ENCODE measurements around the gene BLZF1. TPM values are rescaled to one million over a fixed set of nuclear protein-coding genes. Genes with fewer than 3 reads are reported as not detected.
A peak's percentile ranks its signal among the peaks of the same experiment; 100 is the strongest.

The BLZF1 gene
- total RNA-seq, 4 donors from 2014 or later = 25.7 to 44.6 (median 37.7) TPM

DNA sequence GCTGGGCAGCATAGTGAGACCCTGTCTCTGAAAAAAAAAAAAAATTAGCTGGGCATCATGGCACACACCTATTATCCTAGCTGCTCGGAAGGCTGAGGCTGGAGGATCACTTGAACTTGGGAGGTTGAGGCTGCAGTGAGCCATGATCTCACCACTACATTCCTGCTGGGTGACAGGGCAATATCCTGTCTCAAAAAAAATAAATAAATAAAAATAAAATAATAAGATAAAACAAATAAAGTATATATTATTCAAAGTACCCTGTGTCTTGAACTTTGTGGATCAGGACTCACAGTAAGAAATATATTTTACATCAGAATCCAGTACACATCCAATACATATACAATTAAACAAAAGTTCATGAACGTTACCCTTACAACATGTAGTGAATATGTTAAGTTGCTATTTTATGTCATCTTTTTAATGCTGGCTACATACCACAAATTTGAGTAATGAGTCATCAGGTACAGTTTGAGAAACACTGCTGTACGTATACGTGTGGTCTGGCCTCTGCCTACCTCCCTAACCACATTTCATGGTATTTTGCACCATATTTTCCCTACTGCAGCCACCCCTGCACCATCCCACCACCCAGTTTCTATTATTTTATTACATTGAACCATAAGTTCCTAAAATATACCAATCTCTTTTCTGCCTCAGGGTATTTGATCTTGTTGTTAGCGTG is 4.8 kb upstream of the BLZF1 start:
- TF ChIP-seq, protein P1, sequence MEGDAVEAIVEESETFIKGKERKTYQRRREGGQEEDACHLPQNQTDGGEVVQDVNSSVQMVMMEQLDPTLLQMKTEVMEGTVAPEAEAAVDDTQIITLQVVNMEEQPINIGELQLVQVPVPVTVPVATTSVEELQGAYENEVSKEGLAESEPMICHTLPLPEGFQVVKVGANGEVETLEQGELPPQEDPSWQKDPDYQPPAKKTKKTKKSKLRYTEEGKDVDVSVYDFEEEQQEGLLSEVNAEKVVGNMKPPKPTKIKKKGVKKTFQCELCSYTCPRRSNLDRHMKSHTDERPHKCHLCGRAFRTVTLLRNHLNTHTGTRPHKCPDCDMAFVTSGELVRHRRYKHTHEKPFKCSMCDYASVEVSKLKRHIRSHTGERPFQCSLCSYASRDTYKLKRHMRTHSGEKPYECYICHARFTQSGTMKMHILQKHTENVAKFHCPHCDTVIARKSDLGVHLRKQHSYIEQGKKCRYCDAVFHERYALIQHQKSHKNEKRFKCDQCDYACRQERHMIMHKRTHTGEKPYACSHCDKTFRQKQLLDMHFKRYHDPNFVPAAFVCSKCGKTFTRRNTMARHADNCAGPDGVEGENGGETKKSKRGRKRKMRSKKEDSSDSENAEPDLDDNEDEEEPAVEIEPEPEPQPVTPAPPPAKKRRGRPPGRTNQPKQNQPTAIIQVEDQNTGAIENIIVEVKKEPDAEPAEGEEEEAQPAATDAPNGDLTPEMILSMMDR (IDR thresholded peaks at IDR 0.05) = no peak
- no peak for TF ChIP-seq POLR2A (IDR thresholded peaks at IDR 0.05)
- Histone ChIP-seq H3K27ac (no peak overlapping the region), H3K27me3 (no peaks in the 10 kb centered on the region), H3K4me1 (peaks cover 0 to 18% (median 0%) of the 10 kb centered on the region in 3 donors), H3K9me3 (no peaks in the 10 kb centered on the region), H3K36me3 (no peaks in the 10 kb centered on the region), H3K4me3 (no peak overlapping the region)
- intact Hi-C loops (cut with DNase I) = loop anchor here (10.0 kb wide), 1 partner anchor 182 kb away; no protein-coding TSS in a partner anchor
- DNase-seq = no peak
- 47 to 55% methylated on average over 5 of the region's 5 CpGs for WGBS, 2 donors

DNA sequence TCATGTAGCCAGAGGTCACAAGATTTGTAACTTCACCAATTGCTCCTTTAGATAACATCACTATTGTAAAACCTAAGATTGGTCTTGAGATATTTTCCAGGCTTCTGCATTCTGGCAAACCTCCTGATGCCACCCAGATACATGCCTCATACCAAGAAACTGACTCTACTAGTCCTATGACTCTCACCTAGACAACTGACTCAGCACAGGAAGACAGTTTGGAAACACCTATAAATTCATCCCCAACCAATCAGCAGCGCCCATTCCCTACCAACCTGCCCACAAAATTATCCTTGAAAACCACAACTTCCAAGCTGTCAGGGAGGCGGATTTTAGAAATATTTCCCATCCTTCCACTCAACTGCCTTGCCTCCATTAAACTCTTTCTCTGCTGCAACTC is 3.0 kb upstream of the BLZF1 start:
- H3K27ac ChIP-seq = no peak overlapping the region
- intact Hi-C loops (cut with DNase I) = loop anchor here (10.0 kb wide), 1 partner anchor 180 kb away; no protein-coding TSS in a partner anchor

DNA sequence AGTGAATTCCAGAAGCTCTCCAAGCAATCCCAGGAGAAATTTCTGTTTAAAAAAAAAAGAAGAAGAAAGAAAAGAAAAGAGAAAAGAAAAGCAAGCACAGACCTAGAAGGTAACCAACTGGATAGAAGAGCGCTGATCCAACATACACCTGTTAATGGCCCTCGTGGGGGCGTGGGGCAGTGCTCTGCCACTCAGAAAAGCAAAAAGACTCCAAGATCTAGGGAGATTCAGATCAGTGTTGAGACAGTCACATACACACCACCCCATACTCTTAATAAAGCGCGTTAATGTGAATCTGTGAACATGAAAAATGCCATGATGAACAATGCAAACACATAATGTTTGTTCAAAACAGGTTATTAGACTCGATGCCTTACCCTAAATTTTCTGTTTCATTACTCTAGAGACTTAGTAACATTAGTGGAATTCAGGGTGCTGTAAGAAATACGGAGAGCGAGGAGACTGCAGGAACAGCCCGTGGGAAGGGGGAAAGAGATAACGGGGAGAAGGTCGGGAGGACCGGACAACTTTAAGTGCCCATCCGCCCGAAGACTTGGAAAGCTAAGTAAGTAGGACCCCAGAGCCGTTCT is 804 bp upstream of the BLZF1 start:
- no peaks in the 10 kb centered on the region for H3K27me3 ChIP-seq
- peak overlapping the region; percentile 55 to 82 (median 74) for H3K4me3 ChIP-seq
- no peaks in the 10 kb centered on the region for H3K9me3 ChIP-seq
- H3K27ac ChIP-seq = peak overlapping the region; percentile 2 to 93 (median 90)
- peaks cover 0 to 40% (median 4%) of the 10 kb centered on the region in 3 donors for H3K4me1 ChIP-seq
- intact Hi-C loops (cut with DNase I) = loop anchor here (10.0 kb wide), 1 partner anchor 178 kb away; no protein-coding TSS in a partner anchor
- TF ChIP-seq, protein P1 (IDR thresholded peaks at IDR 0.05) = no peak
- TF ChIP-seq POLR2A (IDR thresholded peaks at IDR 0.05) = no peak
- peaks cover 0 to 26% (median 0%) of the 10 kb centered on the region in 3 donors for H3K36me3 ChIP-seq
- DNase-seq = no peak
- 8 to 11% methylated on average over 15 of the region's 15 CpGs for WGBS, 2 donors

More for the DNA sequence above, 3.0 kb upstream of the BLZF1 start:
- no peak for DNase-seq
- WGBS, 2 donors = 76 to 92% methylated on average over 2 of the region's 2 CpGs
- Histone ChIP-seq H3K9me3 (no peaks in the 10 kb centered on the region), H3K36me3 (peaks cover 0 to 4% (median 0%) of the 10 kb centered on the region in 3 donors), H3K4me1 (peaks cover 0 to 31% (median 4%) of the 10 kb centered on the region in 3 donors), H3K4me3 (no peak overlapping the region), H3K27me3 (no peaks in the 10 kb centered on the region)
- TF ChIP-seq POLR2A (IDR thresholded peaks at IDR 0.05) = no peak
- TF ChIP-seq, protein P1 (IDR thresholded peaks at IDR 0.05) = no peak

DNA sequence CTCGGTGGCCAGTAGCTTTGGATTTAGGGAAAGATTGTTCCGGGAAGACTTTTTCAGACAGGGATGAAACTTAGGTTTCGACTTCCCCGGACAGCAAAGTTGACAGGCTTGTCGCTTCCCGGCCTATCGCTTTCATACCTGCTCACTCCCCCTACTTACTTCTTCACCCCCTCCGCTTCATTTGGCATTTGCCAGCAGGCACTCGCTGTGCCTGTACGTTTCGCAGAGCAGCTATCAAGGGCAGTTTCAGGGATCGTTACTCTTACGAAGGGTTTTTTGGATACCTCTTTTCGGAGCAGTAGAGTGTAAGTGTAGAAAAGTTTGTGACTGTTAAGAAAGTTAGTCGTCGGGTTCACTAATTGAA is 393 bp downstream of the BLZF1 start:
- Histone ChIP-seq H3K4me1 (peaks cover 0 to 40% (median 4%) of the 10 kb centered on the region in 3 donors), H3K27ac (peak overlapping the region; percentile 78 to 93 (median 90)), H3K4me3 (peak overlapping the region; percentile 55 to 82 (median 74)), H3K27me3 (no peaks in the 10 kb centered on the region), H3K36me3 (peaks cover 0 to 38% (median 0%) of the 10 kb centered on the region in 3 donors), H3K9me3 (no peaks in the 10 kb centered on the region)
- no peak for DNase-seq
- 0 to 2% methylated on average over 16 of the region's 16 CpGs for WGBS, 2 donors
- TF ChIP-seq, protein P1 (IDR thresholded peaks at IDR 0.05) = no peak
- TF ChIP-seq POLR2A (IDR thresholded peaks at IDR 0.05) = no peak
- intact Hi-C loops (cut with DNase I) = loop anchor here (10.0 kb wide), 1 partner anchor 176 kb away; no protein-coding TSS in a partner anchor

DNA sequence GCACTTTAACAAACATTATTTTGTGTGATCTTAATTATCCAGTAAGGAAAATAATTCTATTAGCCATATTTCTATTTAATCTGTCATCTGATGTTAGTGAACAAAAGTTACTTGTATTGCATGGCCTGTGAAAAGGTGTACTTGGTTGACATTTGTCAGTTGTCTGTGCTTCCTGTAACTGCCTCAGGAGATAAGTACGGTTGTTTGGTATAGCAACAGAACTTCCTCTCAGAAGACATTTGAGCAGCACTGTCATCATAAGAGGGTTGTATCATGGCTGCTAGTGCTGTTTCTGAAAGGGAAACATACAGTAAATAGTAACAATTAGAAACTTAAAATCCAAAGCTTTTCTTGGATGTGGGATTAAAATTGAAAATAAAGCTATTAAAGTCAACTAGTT is 3.4 kb downstream of the BLZF1 start:
- Histone ChIP-seq H3K4me3 (no peak overlapping the region), H3K27ac (no peak overlapping the region), H3K36me3 (peaks cover 0 to 59% (median under 1%) of the 10 kb centered on the region in 3 donors), H3K9me3 (no peaks in the 10 kb centered on the region), H3K4me1 (peaks cover 0 to 39% (median 4%) of the 10 kb centered on the region in 3 donors), H3K27me3 (no peaks in the 10 kb centered on the region)
- intact Hi-C loops (cut with DNase I) = no loop called here
- WGBS, 2 donors = 43 to 67% methylated on average over 1 of the region's 1 CpG
- no peak for TF ChIP-seq POLR2A (IDR thresholded peaks at IDR 0.05)
- TF ChIP-seq, protein P1 (IDR thresholded peaks at IDR 0.05) = no peak
- no peak for DNase-seq

Measured in esophagus squamous epithelium (tissue), 5 donors.